HCT116 (cell line): ENCODE results near the gene C1orf122. TPM values are rescaled to one million over a fixed set of nuclear protein-coding genes. Genes with fewer than 3 reads are reported as not detected.

ENCODE experiments used
- ATAC-seq: fragments of 200-7000 bp; cut with Tn5 transposase; 2 replicates; pipeline ENCODE4 v1.9.1; 2020; ENCODE audit warnings: mild to moderate bottlenecking, moderate library complexity
- BruUV-seq: library from RNA; stranded (reverse); fragments of 400-500 nt; replicated peaks from 2 replicates; lab custom pipeline; 2021; lab: Mats Ljungman, UMichigan
- CTCF ChIA-PET: fragments of 300-600 bp; sonication (Branson Sonifier 250); formaldehyde crosslinking; loops from one replicate; lab custom pipeline; 2021; ENCODE audit warnings: antibody characterized with exemption; lab: Charles Lee
- POLR2A ChIA-PET: fragments of 300-600, 350-600 bp; sonication (Branson Sonifier 250); formaldehyde crosslinking; loops from one replicate; lab custom pipeline; 2021; ENCODE audit warnings: antibody characterized with exemption; lab: Charles Lee
- RAD21 ChIA-PET, 2 experiments: fragments of 300-600 bp; sonication (Branson Sonifier 250); formaldehyde crosslinking; loops; one replicate each; lab custom pipeline; 2023; ENCODE audit warnings: low total read pairs in 2 of 2; ENCODE audit not compliant: uncharacterized antibody in 2 of 2, unreplicated experiment in 2 of 2, low non-redundant PET in 1 of 2; lab: Charles Lee
- DNase-seq: peaks from one replicate; pipeline ENCODE4 v3.0.0-alpha.2; 2010; ENCODE audit warnings: low read depth, low spot score
- H2AFZ ChIP-seq: fragments of 200-600 bp; shearing (Covaris generic), sonication (generic); 2 replicates; pipeline ENCODE4 v1.6.1; 2017; ENCODE audit warnings: low read depth, mixed run types, mixed read lengths, antibody characterized with exemption, low read length; ENCODE audit not compliant: poor library complexity, severe bottlenecking
- H3K27ac ChIP-seq: 2 replicates; pipeline ENCODE4 v1.5.1; 2012; ENCODE audit warnings: low read depth, low read length
- H3K27me3 ChIP-seq: fragments of 200-600 bp; sonication (generic); 2 replicates; pipeline ENCODE4 v1.6.1; 2016; ENCODE audit warnings: mixed run types, low read length, mixed read lengths; ENCODE audit not compliant: insufficient read depth
- H3K36me3 ChIP-seq, 2 experiments: fragments of 200-500 bp in 1 of 2; fragments of 200-600 bp in 1 of 2; sonication (Bioruptor generic) in 1 of 2; sonication (generic) in 1 of 2; 2 replicates each; pipeline versions ENCODE4 v1.5.1 to v1.6.1; 2014 to 2016; ENCODE audit warnings: low read length in 2 of 2, inconsistent platforms in 1 of 2, mixed read lengths in 1 of 2, mixed run types in 1 of 2; ENCODE audit not compliant: insufficient read depth in 2 of 2, control insufficient read depth in 1 of 2
- H3K4me1 ChIP-seq, 2 experiments: fragments of 200-600 bp in 1 of 2; sonication (generic) in 1 of 2; 2 replicates each; pipeline versions ENCODE4 v1.5.1 to v1.6.1; 2012 to 2017; ENCODE audit warnings: low read length in 2 of 2, inconsistent platforms in 1 of 2, mild to moderate bottlenecking in 1 of 2, mixed read lengths in 1 of 2, mixed run types in 1 of 2, moderate library complexity in 1 of 2; ENCODE audit not compliant: insufficient read depth in 2 of 2, control insufficient read depth in 1 of 2
- H3K4me2 ChIP-seq: fragments of 200-600 bp; sonication (generic); 2 replicates; pipeline ENCODE4 v1.6.1; 2017; ENCODE audit warnings: mixed run types, low read length, mixed read lengths
- H3K4me3 ChIP-seq, 2 experiments: fragments of 200-600 bp in 1 of 2; sonication (generic) in 1 of 2; replicated peaks in 1 of 2; 2 replicates each; pipeline ENCODE4 v1.5.1; 2011 to 2016; ENCODE audit warnings: low read length in 2 of 2, control low read depth in 1 of 2, low read depth in 1 of 2, mild to moderate bottlenecking in 1 of 2, mixed read lengths in 1 of 2, mixed run types in 1 of 2
- H3K79me2 ChIP-seq: fragments of 200-600 bp; sonication (generic); 2 replicates; pipeline ENCODE4 v1.6.1; 2017; ENCODE audit warnings: mild to moderate bottlenecking, mixed run types, low read length, moderate library complexity, mixed read lengths; ENCODE audit not compliant: insufficient read depth
- H3K9ac ChIP-seq: fragments of 200-600 bp; sonication (generic); 2 replicates; pipeline ENCODE4 v1.6.1; 2016; ENCODE audit warnings: low read length, mixed read lengths
- H3K9me2 ChIP-seq: fragments of 200-600 bp; sonication (generic), shearing (Covaris generic); 2 replicates; pipeline ENCODE4 v1.6.1; 2017; ENCODE audit warnings: mixed run types, mild to moderate bottlenecking, moderate library complexity; ENCODE audit not compliant: insufficient read depth
- H3K9me3 ChIP-seq, 2 experiments: fragments of 200-500 bp in 1 of 2; fragments of 200-600 bp in 1 of 2; sonication (Bioruptor generic) in 1 of 2; sonication (generic) in 1 of 2; 2 replicates each; pipeline ENCODE4 v1.6.1; 2014 to 2017; ENCODE audit warnings: low read length in 2 of 2, mixed read lengths in 2 of 2, inconsistent platforms in 1 of 2, low read depth in 1 of 2, mild to moderate bottlenecking in 1 of 2, mixed run types in 1 of 2, moderate library complexity in 1 of 2; ENCODE audit not compliant: control insufficient read depth in 1 of 2, insufficient read depth in 1 of 2
- H4K20me1 ChIP-seq: fragments of 200-600 bp; sonication (generic), shearing (Covaris generic); 2 replicates; pipeline ENCODE4 v1.6.1; 2017; ENCODE audit warnings: mixed run types, mild to moderate bottlenecking, moderate library complexity; ENCODE audit not compliant: insufficient read depth
- ATF3 ChIP-seq: IDR thresholded peaks from 2 replicates; pipeline ENCODE4 v1.6.1; 2012
- CTCF ChIP-seq, 3 experiments: fragments of 200-600 bp in 1 of 3; sonication (generic) in 1 of 3; IDR thresholded peaks in 2 of 3; conservative IDR thresholded peaks in 1 of 3; 2 replicates each; pipeline ENCODE4 v1.5.1; 2012 to 2017; ENCODE audit warnings: low read depth in 2 of 3, low read length in 2 of 3, antibody characterized with exemption in 1 of 3, borderline replicate concordance in 1 of 3, control low read depth in 1 of 3, mild to moderate bottlenecking in 1 of 3, mixed read lengths in 1 of 3, mixed run types in 1 of 3, moderate library complexity in 1 of 3; ENCODE audit not compliant: insufficient read depth in 1 of 3
- EGR1 ChIP-seq: IDR thresholded peaks from 2 replicates; pipeline ENCODE4 v1.6.1; 2012; ENCODE audit warnings: low read depth
- ELF1 ChIP-seq: IDR thresholded peaks from 2 replicates; pipeline ENCODE4 v1.6.1; 2012; ENCODE audit warnings: low read depth, borderline replicate concordance
- EZH2 ChIP-seq: fragments of 200-600 bp; sonication (generic); IDR thresholded peaks from 2 replicates; pipeline ENCODE4 v1.6.1; 2017; ENCODE audit warnings: antibody characterized with exemption, mixed run types
- FOSL1 ChIP-seq: IDR thresholded peaks from 2 replicates; pipeline ENCODE4 v1.6.1; 2012; ENCODE audit warnings: low read depth
- MAX ChIP-seq: IDR thresholded peaks from 2 replicates; pipeline ENCODE4 v1.6.1; 2012
- POLR2A ChIP-seq: IDR thresholded peaks from 2 replicates; pipeline ENCODE4 v1.7.0; 2011; ENCODE audit warnings: borderline replicate concordance; ENCODE audit not compliant: insufficient read depth, insufficient read length; ENCODE audit errors: extremely low read depth
- POLR2AphosphoS5 ChIP-seq: IDR thresholded peaks from 2 replicates; pipeline ENCODE4 v1.6.1; 2011; ENCODE audit warnings: mild to moderate bottlenecking, low read depth, low read length, moderate library complexity
- RAD21 ChIP-seq: IDR thresholded peaks from 2 replicates; pipeline ENCODE4 v1.6.1; 2012; ENCODE audit warnings: low read depth, mild to moderate bottlenecking
- REST ChIP-seq: IDR thresholded peaks from 2 replicates; pipeline ENCODE4 v1.6.1; 2012; ENCODE audit warnings: low read depth
- SP1 ChIP-seq: IDR thresholded peaks from 2 replicates; pipeline ENCODE4 v1.6.1; 2012; ENCODE audit warnings: low read depth
- SRF ChIP-seq: IDR thresholded peaks from 2 replicates; pipeline ENCODE4 v1.6.1; 2012; ENCODE audit warnings: low read depth
- ZNF274 ChIP-seq: fragments of 200-500 bp; sonication (Bioruptor generic); IDR thresholded peaks from 2 replicates; pipeline ENCODE4 v1.6.1; 2014; ENCODE audit warnings: mild to moderate bottlenecking, low read depth, low read length, inconsistent platforms
- intact Hi-C: fragments of 100-400 bp; cut with micrococcal nuclease; formaldehyde crosslinking; loops from 2 replicates; pipeline ENCODE4 v1.10.0; 2022
- total RNA-seq: library from RNA; stranded (reverse); gene quantifications from one replicate; pipeline ENCODE4 v1.2.1, GENCODE V29; 2021; ENCODE audit not compliant: unreplicated experiment

Gene C1orf122
- total RNA-seq, 1 experiment from 2014 or later: 34.2 TPM

GRCh38 chr1:37841652-37842051 is 34.1 kb downstream of the C1orf122 start:
- Histone ChIP-seq H3K9me3 (no peaks in the 10 kb centered on the region), H3K27me3 (no peaks in the 10 kb centered on the region), H3K79me2 (peaks cover 49% of the 10 kb centered on the region), H3K9ac (no peak overlapping the region), H3K4me3 (no peak overlapping the region), H3K27ac (no peak overlapping the region), H3K4me1 (no peaks in the 10 kb centered on the region), H4K20me1 (no peaks in the 10 kb centered on the region), H2AFZ (no peak overlapping the region), H3K9me2 (no peaks in the 10 kb centered on the region), H3K36me3 (peaks cover 21 to 24% of the 10 kb centered on the region in 2 experiments), H3K4me2 (no peak overlapping the region)
- ChIA-PET POLR2A (no interaction called here), CTCF (no interaction called here), RAD21 (no interaction called here)
- TF ChIP-seq POLR2AphosphoS5 (no peak), RAD21 (no peak), POLR2A (no peak), SRF (no peak), ELF1 (no peak), SP1 (no peak), ATF3 (no peak), FOSL1 (no peak), EZH2 (no peak)
- no TSS peak for BruUV-seq
- ATAC-seq (no peak), DNase-seq (no peak)
- intact Hi-C loops: no loop called here

DNA sequence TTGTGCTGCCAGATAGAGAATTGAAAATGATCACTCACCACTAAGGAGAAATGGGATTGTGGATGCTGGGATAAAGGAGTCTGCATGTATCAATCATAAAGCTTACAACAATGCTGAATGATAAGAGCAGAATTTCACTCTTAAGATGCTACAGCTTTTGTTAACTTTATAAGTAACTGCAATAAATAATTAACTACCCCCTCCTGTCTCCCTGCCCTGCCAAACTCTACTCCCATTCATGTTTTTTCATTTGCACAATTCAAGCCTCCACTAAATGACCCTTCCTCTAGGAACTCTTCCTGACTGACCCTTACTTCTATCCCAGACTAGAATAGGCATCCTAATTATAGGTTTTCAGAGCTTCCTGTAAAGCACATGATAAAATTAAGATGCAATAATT is 36.9 kb downstream of the C1orf122 start:
- Histone ChIP-seq H3K36me3 (peaks cover 8 to 10% of the 10 kb centered on the region in 2 experiments), H2AFZ (no peak overlapping the region), H4K20me1 (no peaks in the 10 kb centered on the region), H3K4me3 (no peak overlapping the region), H3K27ac (no peak overlapping the region), H3K9ac (no peak overlapping the region), H3K4me2 (no peak overlapping the region), H3K9me3 (no peaks in the 10 kb centered on the region), H3K9me2 (no peaks in the 10 kb centered on the region), H3K79me2 (peaks cover 76% of the 10 kb centered on the region), H3K4me1 (no peaks in the 10 kb centered on the region), H3K27me3 (no peaks in the 10 kb centered on the region)
- no TSS peak for BruUV-seq
- no peak for TF ChIP-seq ZNF274
- no peak for TF ChIP-seq POLR2AphosphoS5
- no peak for TF ChIP-seq CTCF (IDR thresholded peaks at IDR 0.05 in 2 of 3, conservative IDR thresholded peaks at IDR 0.05 in 1 of 3; ENCODE audit: borderline replicate concordance in 1 of 3, insufficient read depth in 1 of 3, low read depth in 2 of 3, low read length in 2 of 3)
- TF ChIP-seq SP1: no peak
- no peak for TF ChIP-seq RAD21
- TF ChIP-seq MAX: no peak
- TF ChIP-seq REST: no peak
- TF ChIP-seq SRF: no peak
- no peak for TF ChIP-seq EGR1
- CTCF ChIA-PET: no interaction called here
- POLR2A ChIA-PET: no interaction called here
- RAD21 ChIA-PET: no interaction called here
- DNase-seq: no peak
- no peak for ATAC-seq
- intact Hi-C loops: no loop called here
